Hepatocyte (in vitro differentiated cells): Measurements from ENCODE around the gene MAPK11.
A peak's percentile ranks its signal among the peaks of the same experiment; 100 is the strongest.

Source experiments
- CTCF ChIP-seq: fragments of 200-600 bp; sonication (generic); IDR thresholded peaks from 2 replicates; pipeline ENCODE4 v1.5.1; 2016; ENCODE audit warnings: antibody characterized with exemption, mild to moderate bottlenecking; ENCODE audit not compliant: poor library complexity
- EZH2 ChIP-seq: fragments of 200-600 bp; sonication (generic); IDR thresholded peaks from 2 replicates; pipeline ENCODE4 v1.6.1; 2016; ENCODE audit warnings: antibody characterized with exemption, mild to moderate bottlenecking, borderline replicate concordance

- TF ChIP-seq EZH2 (no peak), CTCF (peak; percentile 52)
Measured at GRCh38 chr22:50276143-50276542, 6.0 kb upstream of the MAPK11 start.
